ENCODE measurements around the gene TNS3. TPM values are rescaled to one million over a fixed set of nuclear protein-coding genes. Genes with fewer than 3 reads are reported as not detected.

The TNS3 gene
- total and polyA plus RNA-seq, 10 donors = 17.7 to 247 (median 147) TPM

DNA sequence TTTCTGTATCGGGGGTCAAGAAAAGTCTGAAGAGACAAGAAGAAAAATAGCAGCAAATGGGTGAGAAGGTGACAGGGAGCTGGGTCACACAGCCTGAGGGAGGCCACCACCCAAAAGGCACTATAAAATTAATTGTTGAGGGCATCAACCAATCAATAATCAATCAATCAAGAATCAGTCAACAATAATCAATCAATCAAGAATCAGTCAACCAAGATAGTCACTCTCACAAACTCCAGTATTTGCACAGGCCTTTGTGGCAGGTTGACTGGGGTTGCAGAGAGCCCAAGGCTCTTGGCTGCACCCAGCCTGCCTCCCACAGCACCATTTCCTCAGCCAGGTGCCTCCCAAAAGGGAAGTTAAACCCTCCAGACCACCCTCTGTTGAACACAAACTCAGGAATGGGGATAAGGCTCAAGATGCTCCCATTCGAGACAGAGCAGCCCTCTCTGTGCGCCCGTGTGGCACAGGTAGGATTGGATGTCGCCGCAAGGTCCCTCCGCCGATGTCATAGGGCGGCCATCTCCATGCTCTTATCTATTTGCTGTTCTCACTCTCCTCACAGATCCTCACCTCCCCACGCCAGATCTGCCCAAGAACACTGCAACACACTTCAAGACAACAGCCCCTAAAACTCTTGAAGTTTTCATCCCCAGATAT is 64.0 kb downstream of the TNS3 start:
- no peak overlapping the region for H3K27ac ChIP-seq
- H3K36me3 ChIP-seq = peaks cover 0 to 64% (median 0%) of the 10 kb centered on the region in 6 donors
- H3K27me3 ChIP-seq (replicated peaks in 1 of 7) = no peaks in the 10 kb centered on the region
- TF ChIP-seq, protein P1, sequence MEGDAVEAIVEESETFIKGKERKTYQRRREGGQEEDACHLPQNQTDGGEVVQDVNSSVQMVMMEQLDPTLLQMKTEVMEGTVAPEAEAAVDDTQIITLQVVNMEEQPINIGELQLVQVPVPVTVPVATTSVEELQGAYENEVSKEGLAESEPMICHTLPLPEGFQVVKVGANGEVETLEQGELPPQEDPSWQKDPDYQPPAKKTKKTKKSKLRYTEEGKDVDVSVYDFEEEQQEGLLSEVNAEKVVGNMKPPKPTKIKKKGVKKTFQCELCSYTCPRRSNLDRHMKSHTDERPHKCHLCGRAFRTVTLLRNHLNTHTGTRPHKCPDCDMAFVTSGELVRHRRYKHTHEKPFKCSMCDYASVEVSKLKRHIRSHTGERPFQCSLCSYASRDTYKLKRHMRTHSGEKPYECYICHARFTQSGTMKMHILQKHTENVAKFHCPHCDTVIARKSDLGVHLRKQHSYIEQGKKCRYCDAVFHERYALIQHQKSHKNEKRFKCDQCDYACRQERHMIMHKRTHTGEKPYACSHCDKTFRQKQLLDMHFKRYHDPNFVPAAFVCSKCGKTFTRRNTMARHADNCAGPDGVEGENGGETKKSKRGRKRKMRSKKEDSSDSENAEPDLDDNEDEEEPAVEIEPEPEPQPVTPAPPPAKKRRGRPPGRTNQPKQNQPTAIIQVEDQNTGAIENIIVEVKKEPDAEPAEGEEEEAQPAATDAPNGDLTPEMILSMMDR (IDR thresholded peaks at IDR 0.05 in 8 of 11, conservative IDR thresholded peaks at IDR 0.05 in 3 of 11) = no peak
- no peak for TF ChIP-seq POLR2AphosphoS5 (IDR thresholded peaks at IDR 0.05)
- TF ChIP-seq POLR2A (IDR thresholded peaks at IDR 0.05) = no peak
- peaks cover 0 to 78% (median 15%) of the 10 kb centered on the region in 6 donors for H3K4me1 ChIP-seq
- DNase-seq = peak; percentile 44
- 93 to 96% (median 95%) methylated on average over 10 of the region's 10 CpGs for WGBS, 5 donors
- intact Hi-C loops (cut with DNase I; ENCODE audit: low total_unique reads) = no loop called here
- no peaks in the 10 kb centered on the region for H3K9me3 ChIP-seq
- H3K4me3 ChIP-seq = no peak overlapping the region

DNA sequence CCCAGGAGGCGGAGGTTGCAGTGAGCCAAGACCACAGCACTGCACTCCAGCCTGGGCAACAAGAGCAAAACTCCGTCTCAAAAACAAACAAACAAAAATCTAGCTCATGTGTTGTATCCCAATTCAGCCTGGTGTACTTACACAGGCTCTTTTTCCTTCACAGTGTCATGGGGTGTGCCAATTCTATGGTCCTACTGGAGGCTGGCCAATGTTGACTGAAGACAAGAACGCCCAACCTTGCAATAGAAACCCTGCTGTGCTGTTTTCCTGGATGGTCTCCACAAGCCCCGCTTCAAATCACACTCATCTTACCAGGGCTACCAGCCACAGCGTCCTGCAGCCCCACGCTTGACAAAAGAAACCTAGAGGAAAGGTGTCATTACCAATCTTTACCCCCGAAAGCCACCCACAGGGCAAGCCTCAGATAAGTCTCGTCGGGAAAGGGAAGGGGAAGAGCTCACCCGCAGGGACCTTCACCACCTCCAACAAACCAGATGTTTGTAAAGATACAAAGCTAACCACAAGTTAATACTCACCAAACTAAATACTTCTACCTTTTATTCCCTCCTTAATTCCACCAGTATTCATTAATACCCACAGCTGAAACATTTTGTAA is 64.8 kb downstream of the TNS3 start:
- no peak for TF ChIP-seq POLR2A (IDR thresholded peaks at IDR 0.05)
- TF ChIP-seq, protein P1 (IDR thresholded peaks at IDR 0.05 in 8 of 11, conservative IDR thresholded peaks at IDR 0.05 in 3 of 11) = no peak
- no peak for TF ChIP-seq POLR2AphosphoS5 (IDR thresholded peaks at IDR 0.05)
- H3K36me3 ChIP-seq = peaks cover 0 to 59% (median 0%) of the 10 kb centered on the region in 6 donors
- H3K9me3 ChIP-seq = no peaks in the 10 kb centered on the region
- 41 to 46% (median 45%) methylated on average over 10 of the region's 10 CpGs for WGBS, 5 donors
- H3K4me1 ChIP-seq = peaks cover 0 to 84% (median 16%) of the 10 kb centered on the region in 6 donors
- no peaks in the 10 kb centered on the region for H3K27me3 ChIP-seq (replicated peaks in 1 of 7)
- no peak overlapping the region for H3K4me3 ChIP-seq
- peak; percentile 30 for DNase-seq
- no peak overlapping the region for H3K27ac ChIP-seq
- intact Hi-C loops (cut with DNase I; ENCODE audit: low total_unique reads) = no loop called here

DNA sequence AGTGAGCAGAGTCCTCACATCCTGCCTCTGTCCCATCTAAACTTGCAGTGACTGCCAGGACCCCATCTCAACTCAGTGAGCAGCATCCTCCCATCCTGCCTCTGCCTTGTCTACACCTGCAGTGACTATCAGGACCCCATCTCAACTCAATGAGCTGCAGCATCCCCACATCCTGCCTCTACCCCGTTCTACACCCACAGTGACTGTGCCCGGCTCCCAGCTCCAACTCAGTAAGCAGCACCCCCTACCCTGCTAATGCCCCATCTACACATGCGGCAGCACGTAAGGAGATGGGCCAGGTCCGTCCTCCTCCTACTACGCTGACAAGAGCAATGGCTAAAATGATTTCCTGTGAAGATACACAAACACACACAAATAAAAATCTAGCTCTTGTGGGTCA is 65.5 kb downstream of the TNS3 start:
- H3K27ac ChIP-seq = peak overlapping the region in 1 of 8 donors; percentile 6
- peak; percentile 54 for DNase-seq
- no peaks in the 10 kb centered on the region for H3K27me3 ChIP-seq (replicated peaks in 1 of 7)
- TF ChIP-seq POLR2A (IDR thresholded peaks at IDR 0.05) = no peak
- TF ChIP-seq, protein P1 (IDR thresholded peaks at IDR 0.05 in 8 of 11, conservative IDR thresholded peaks at IDR 0.05 in 3 of 11) = no peak
- no peak for TF ChIP-seq POLR2AphosphoS5 (IDR thresholded peaks at IDR 0.05)
- H3K36me3 ChIP-seq = peaks cover 0 to 59% (median 2%) of the 10 kb centered on the region in 6 donors
- peaks cover 0 to 84% (median 18%) of the 10 kb centered on the region in 6 donors for H3K4me1 ChIP-seq
- no peak overlapping the region for H3K4me3 ChIP-seq
- H3K9me3 ChIP-seq = no peaks in the 10 kb centered on the region
- intact Hi-C loops (cut with DNase I; ENCODE audit: low total_unique reads) = no loop called here
- 84 to 93% (median 87%) methylated on average over 6 of the region's 6 CpGs for WGBS, 5 donors

DNA sequence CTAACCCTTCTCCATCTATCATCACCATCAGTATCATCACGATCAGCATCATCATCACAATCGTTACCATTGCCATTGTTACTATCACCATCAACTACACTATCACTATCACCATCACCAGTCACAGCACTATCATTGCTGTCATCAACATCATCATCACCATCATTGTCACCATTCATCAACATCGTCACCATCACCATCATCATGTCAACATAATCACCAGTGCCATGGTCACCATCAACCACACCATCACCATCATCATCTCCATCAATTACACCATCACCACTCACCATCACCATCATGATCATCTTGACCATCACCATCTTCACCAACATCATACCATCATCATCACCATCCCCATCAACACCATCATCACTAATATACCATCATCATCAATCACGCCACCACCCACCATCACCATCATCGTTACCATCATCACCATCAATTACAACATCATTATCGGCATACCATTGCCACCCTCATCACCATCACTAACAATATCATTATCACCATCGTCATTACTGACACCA is 66.5 kb downstream of the TNS3 start:
- 88 to 100% (median 95%) methylated on average over 7 of the region's 7 CpGs for WGBS, 5 donors
- no peak for DNase-seq
- H3K4me1 ChIP-seq = peaks cover 0 to 84% (median 12%) of the 10 kb centered on the region in 6 donors

More for the DNA sequence above, 66.5 kb downstream of the TNS3 start:
- Histone ChIP-seq H3K4me3 (no peak overlapping the region), H3K9me3 (no peaks in the 10 kb centered on the region), H3K27ac (peak overlapping the region in 1 of 8 donors; percentile 26), H3K36me3 (peaks cover 0 to 53% (median 2%) of the 10 kb centered on the region in 6 donors), H3K27me3 (replicated peaks in 1 of 7) (no peaks in the 10 kb centered on the region)
- intact Hi-C loops (cut with DNase I; ENCODE audit: low total_unique reads) = no loop called here
- TF ChIP-seq, protein P1 (IDR thresholded peaks at IDR 0.05 in 8 of 11, conservative IDR thresholded peaks at IDR 0.05 in 3 of 11) = no peak
- no peak for TF ChIP-seq POLR2A (IDR thresholded peaks at IDR 0.05)

Measured in spleen (tissue), 11 donors.